Suprapubic skin (tissue), 4 donors: Measurements from ENCODE around the gene EVPL. TPM values are rescaled to one million over a fixed set of nuclear protein-coding genes. Genes with fewer than 3 reads are reported as not detected.

ENCODE experiments used
- DNase-seq, 2 donors: peaks; one replicate each; pipeline ENCODE4 v3.0.0-alpha.2; 2019; ENCODE audit warnings: low spot score in 2 of 2
- H3K27ac ChIP-seq: fragments of 200-600 bp; sonication (generic); one replicate; pipeline ENCODE4 v1.5.1; 2019
- H3K27me3 ChIP-seq: fragments of 200-600 bp; sonication (generic); one replicate; pipeline ENCODE4 v1.5.1; 2019
- H3K36me3 ChIP-seq: fragments of 200-600 bp; sonication (generic); one replicate; pipeline ENCODE4 v1.5.1; 2019
- H3K4me1 ChIP-seq: fragments of 200-600 bp; sonication (generic); one replicate; pipeline ENCODE4 v1.5.1; 2019
- H3K4me3 ChIP-seq: fragments of 200-600 bp; sonication (generic); one replicate; pipeline ENCODE4 v1.5.1; 2019; ENCODE audit warnings: mild to moderate bottlenecking
- H3K9me3 ChIP-seq: fragments of 200-600 bp; sonication (generic); one replicate; pipeline ENCODE4 v1.5.1; 2019
- EP300 ChIP-seq: sonication (generic); formaldehyde crosslinking; IDR thresholded peaks from one replicate; pipeline ENCODE4 v1.6.1; 2017; ENCODE audit warnings: antibody characterized with exemption
- POLR2A ChIP-seq, 2 donors: fragments of 450-650 bp; IDR thresholded peaks; one replicate each; pipeline ENCODE4 v1.6.1; 2017; ENCODE audit warnings: antibody characterized with exemption in 2 of 2, mild to moderate bottlenecking in 2 of 2, moderate library complexity in 2 of 2
- POLR2AphosphoS5 ChIP-seq, 3 donors: sonication (generic); formaldehyde crosslinking; IDR thresholded peaks; one replicate each; pipeline ENCODE4 v1.6.1; 2017; ENCODE audit warnings: antibody characterized with exemption in 3 of 3
- WGBS: methylation state at CpG from one replicate; pipeline ENCODE4 v1.1.5; 2018; 5-methylcytosine and 5-hydroxymethylcytosine counted together
- total RNA-seq, 4 donors: library from RNA; depleted of rRNA; stranded (reverse); fragments of >200 nt; gene quantifications; one replicate each; pipeline ENCODE4 v1.1.0, GENCODE V29; 2016
- TF ChIP-seq, protein P1 (sequence below), 2 donors: fragments of 200-600 bp in 1 of 2; fragments of 450-650 bp in 1 of 2; sonication (generic) in 1 of 2; IDR thresholded peaks; one replicate each; pipeline ENCODE4 v1.5.1; 2016 to 2019; ENCODE audit warnings: antibody characterized with exemption in 2 of 2, mild to moderate bottlenecking in 1 of 2, moderate library complexity in 1 of 2

Gene EVPL
- total RNA-seq, 4 donors from 2014 or later, result 218 to 425 (median 274) TPM

- Histone ChIP-seq H3K9me3 (no peaks in the 10 kb centered on the region), H3K36me3 (peaks cover 51% of the 10 kb centered on the region), H3K27ac (no peak overlapping the region), H3K4me3 (no peak overlapping the region), H3K27me3 (no peaks in the 10 kb centered on the region), H3K4me1 (peaks cover 16% of the 10 kb centered on the region)
- WGBS, result 87% methylated on average over 13 of the region's 13 CpGs
- TF ChIP-seq EP300, result no peak
- no peak for TF ChIP-seq POLR2A (IDR thresholded peaks at IDR 0.05)
- TF ChIP-seq, protein P1, sequence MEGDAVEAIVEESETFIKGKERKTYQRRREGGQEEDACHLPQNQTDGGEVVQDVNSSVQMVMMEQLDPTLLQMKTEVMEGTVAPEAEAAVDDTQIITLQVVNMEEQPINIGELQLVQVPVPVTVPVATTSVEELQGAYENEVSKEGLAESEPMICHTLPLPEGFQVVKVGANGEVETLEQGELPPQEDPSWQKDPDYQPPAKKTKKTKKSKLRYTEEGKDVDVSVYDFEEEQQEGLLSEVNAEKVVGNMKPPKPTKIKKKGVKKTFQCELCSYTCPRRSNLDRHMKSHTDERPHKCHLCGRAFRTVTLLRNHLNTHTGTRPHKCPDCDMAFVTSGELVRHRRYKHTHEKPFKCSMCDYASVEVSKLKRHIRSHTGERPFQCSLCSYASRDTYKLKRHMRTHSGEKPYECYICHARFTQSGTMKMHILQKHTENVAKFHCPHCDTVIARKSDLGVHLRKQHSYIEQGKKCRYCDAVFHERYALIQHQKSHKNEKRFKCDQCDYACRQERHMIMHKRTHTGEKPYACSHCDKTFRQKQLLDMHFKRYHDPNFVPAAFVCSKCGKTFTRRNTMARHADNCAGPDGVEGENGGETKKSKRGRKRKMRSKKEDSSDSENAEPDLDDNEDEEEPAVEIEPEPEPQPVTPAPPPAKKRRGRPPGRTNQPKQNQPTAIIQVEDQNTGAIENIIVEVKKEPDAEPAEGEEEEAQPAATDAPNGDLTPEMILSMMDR (IDR thresholded peaks at IDR 0.05), result no peak
- no peak for TF ChIP-seq POLR2AphosphoS5 (IDR thresholded peaks at IDR 0.05)
- DNase-seq, result no peak
Observed at GRCh38 chr17:76018801-76019200, 8.3 kb downstream of the EVPL start.

- TF ChIP-seq POLR2AphosphoS5 (IDR thresholded peaks at IDR 0.05) (no peak), POLR2A (IDR thresholded peaks at IDR 0.05) (no peak), EP300 (no peak)
- TF ChIP-seq, protein P1 (IDR thresholded peaks at IDR 0.05), result no peak
- Histone ChIP-seq H3K27me3 (no peaks in the 10 kb centered on the region), H3K9me3 (no peaks in the 10 kb centered on the region), H3K4me3 (no peak overlapping the region), H3K4me1 (peaks cover 18% of the 10 kb centered on the region), H3K36me3 (peaks cover 47% of the 10 kb centered on the region), H3K27ac (no peak overlapping the region)
- 94% methylated on average over 6 of the region's 11 CpGs for WGBS
- no peak for DNase-seq
Observed at GRCh38 chr17:76018340-76018680, 8.8 kb downstream of the EVPL start.

GRCh38 chr17:76017481-76018339 lies 9.4 kb downstream of the EVPL start:
- no peaks in the 10 kb centered on the region for H3K9me3 ChIP-seq
- TF ChIP-seq EP300 (no peak), POLR2A (IDR thresholded peaks at IDR 0.05) (no peak), POLR2AphosphoS5 (IDR thresholded peaks at IDR 0.05) (no peak)
- TF ChIP-seq, protein P1 (IDR thresholded peaks at IDR 0.05), result no peak
- no peaks in the 10 kb centered on the region for H3K27me3 ChIP-seq
- no peak for DNase-seq
- H3K4me1 ChIP-seq, result peaks cover 18% of the 10 kb centered on the region
- no peak overlapping the region for H3K27ac ChIP-seq
- peaks cover 41% of the 10 kb centered on the region for H3K36me3 ChIP-seq
- 84% methylated on average over 16 of the region's 21 CpGs for WGBS
- H3K4me3 ChIP-seq, result no peak overlapping the region

- no peak for DNase-seq
- H3K27ac ChIP-seq, result no peak overlapping the region
Observed at GRCh38 chr17:76014925-76015261, 12.2 kb downstream of the EVPL start.

More at GRCh38 chr17:76014925-76015261, 12.2 kb downstream of the EVPL start:
- TF ChIP-seq EP300, result no peak
- no peak for TF ChIP-seq POLR2A (IDR thresholded peaks at IDR 0.05)
- TF ChIP-seq POLR2AphosphoS5 (IDR thresholded peaks at IDR 0.05), result no peak
- TF ChIP-seq, protein P1 (IDR thresholded peaks at IDR 0.05), result no peak
- Histone ChIP-seq H3K4me1 (peaks cover 18% of the 10 kb centered on the region), H3K36me3 (peaks cover 40% of the 10 kb centered on the region), H3K9me3 (no peaks in the 10 kb centered on the region), H3K4me3 (no peak overlapping the region), H3K27me3 (no peaks in the 10 kb centered on the region)
- WGBS, result no CpG with 5 or more reads among the region's 26 CpGs
